Mesenchymal stem cell (in vitro differentiated cells and primary cell): ENCODE measurements around the gene C11orf16.

Source experiments
- DNase-seq: peaks from one replicate; pipeline ENCODE4 v3.0.0-alpha.2; 2013
- H2AFZ ChIP-seq: one replicate; pipeline ENCODE4 v1.6.1; 2013; ENCODE audit warnings: low read depth, mild to moderate bottlenecking, control low read depth, inconsistent platforms, low read length, moderate library complexity
- H2AK5ac ChIP-seq: 2 replicates; pipeline ENCODE4 v1.6.1; 2013; ENCODE audit warnings: low read length, moderate library complexity, mild to moderate bottlenecking, inconsistent platforms; ENCODE audit not compliant: severe bottlenecking
- H2BK120ac ChIP-seq: one replicate; pipeline ENCODE4 v1.6.1; 2013; ENCODE audit warnings: low read depth, mild to moderate bottlenecking, inconsistent platforms, low read length, moderate library complexity
- H2BK12ac ChIP-seq, 2 experiments: one replicate each; pipeline ENCODE4 v1.6.1; 2013; ENCODE audit warnings: inconsistent platforms in 2 of 2, low read length in 2 of 2, mild to moderate bottlenecking in 2 of 2, moderate library complexity in 2 of 2, control low read depth in 1 of 2
- H2BK15ac ChIP-seq: one replicate; pipeline ENCODE4 v1.6.1; 2013; ENCODE audit warnings: mild to moderate bottlenecking, low read depth, inconsistent platforms; ENCODE audit not compliant: poor library complexity, severe bottlenecking
- H2BK5ac ChIP-seq: 2 replicates; pipeline ENCODE4 v1.6.1; 2013; ENCODE audit warnings: low read depth, mild to moderate bottlenecking, low read length, control low read depth, inconsistent platforms; ENCODE audit not compliant: poor library complexity, severe bottlenecking
- H3K14ac ChIP-seq, 2 experiments: one replicate each; pipeline ENCODE4 v1.6.1; 2013; ENCODE audit warnings: inconsistent platforms in 2 of 2, low read length in 2 of 2, control low read depth in 1 of 2, mild to moderate bottlenecking in 1 of 2, moderate library complexity in 1 of 2
- H3K18ac ChIP-seq, 2 experiments: one replicate each; pipeline ENCODE4 v1.6.1; 2013; ENCODE audit warnings: inconsistent platforms in 2 of 2, low read length in 2 of 2, control low read depth in 1 of 2, low read depth in 1 of 2, mild to moderate bottlenecking in 1 of 2
- H3K23ac ChIP-seq, 2 experiments: one replicate each; pipeline ENCODE4 v1.6.1; 2013; ENCODE audit warnings: inconsistent platforms in 2 of 2, low read length in 2 of 2, mild to moderate bottlenecking in 2 of 2, moderate library complexity in 2 of 2, control low read depth in 1 of 2
- H3K27ac ChIP-seq: 2 replicates; pipeline ENCODE4 v1.5.1; 2013; ENCODE audit warnings: mild to moderate bottlenecking, moderate library complexity, low read length, control low read depth, inconsistent platforms; ENCODE audit not compliant: poor library complexity, severe bottlenecking
- H3K27me3 ChIP-seq, 2 experiments: 2 replicates each; pipeline versions ENCODE4 v1.6.1 to v1.7.0; 2013; ENCODE audit warnings: low read length in 2 of 2, mild to moderate bottlenecking in 2 of 2, moderate library complexity in 2 of 2, control low read depth in 1 of 2, inconsistent platforms in 1 of 2; ENCODE audit not compliant: control insufficient read depth in 1 of 2, insufficient read depth in 1 of 2
- H3K36me3 ChIP-seq, 2 experiments: 2 replicates each; pipeline versions ENCODE4 v1.6.1 to v1.7.0; 2013; ENCODE audit warnings: low read length in 2 of 2, control low read depth in 1 of 2, inconsistent platforms in 1 of 2, low read depth in 1 of 2, mild to moderate bottlenecking in 1 of 2; ENCODE audit not compliant: insufficient read depth in 2 of 2, control insufficient read depth in 1 of 2
- H3K4ac ChIP-seq, 2 experiments: one replicate each; pipeline ENCODE4 v1.6.1; 2013; ENCODE audit warnings: inconsistent platforms in 2 of 2, low read length in 2 of 2, mild to moderate bottlenecking in 2 of 2, moderate library complexity in 2 of 2, control low read depth in 1 of 2, low read depth in 1 of 2
- H3K4me1 ChIP-seq: 2 replicates; pipeline ENCODE4 v1.6.1; 2013; ENCODE audit warnings: low read depth, low read length, control low read depth; ENCODE audit not compliant: control insufficient read depth, insufficient read depth
- H3K4me2 ChIP-seq: 2 replicates; pipeline ENCODE4 v1.6.1; 2013; ENCODE audit warnings: low read length, mild to moderate bottlenecking, inconsistent platforms; ENCODE audit not compliant: poor library complexity, severe bottlenecking
- H3K4me3 ChIP-seq, 2 experiments: 2 replicates each; pipeline versions ENCODE4 v1.5.1 to v1.7.0; 2013; ENCODE audit warnings: low read length in 2 of 2, mild to moderate bottlenecking in 2 of 2, control low read depth in 1 of 2, low read depth in 1 of 2; ENCODE audit not compliant: insufficient read depth in 1 of 2
- H3K79me1 ChIP-seq: replicated peaks from 2 replicates; pipeline ENCODE4 v1.6.1; 2013; ENCODE audit warnings: mild to moderate bottlenecking, control low read depth, low read length, inconsistent platforms; ENCODE audit not compliant: poor library complexity, severe bottlenecking
- H3K9ac ChIP-seq: 2 replicates; pipeline ENCODE4 v1.7.0; 2013; ENCODE audit warnings: mild to moderate bottlenecking, low read length, moderate library complexity
- H3K9me3 ChIP-seq: 2 replicates; pipeline ENCODE4 v1.7.0; 2013; ENCODE audit warnings: mild to moderate bottlenecking, low read length; ENCODE audit not compliant: control insufficient read depth
- H4K8ac ChIP-seq: one replicate; pipeline ENCODE4 v1.6.1; 2013; ENCODE audit warnings: inconsistent platforms, mild to moderate bottlenecking, low read length, moderate library complexity
- H4K91ac ChIP-seq: one replicate; pipeline ENCODE4 v1.6.1; 2013; ENCODE audit warnings: mild to moderate bottlenecking, low read length, inconsistent platforms
- WGBS: methylation state at CpG from one replicate; pipeline ENCODE4 v1.1.7; 2013; ENCODE audit warnings: mixed read lengths; 5-methylcytosine and 5-hydroxymethylcytosine counted together

C11orf16 gene

GRCh38 chr11:8922691-8923090 is 10.1 kb downstream of the C11orf16 start:
- H4K8ac ChIP-seq: no peak overlapping the region
- H2BK5ac ChIP-seq: no peak overlapping the region
- no peak for DNase-seq
- no peak overlapping the region for H2BK12ac ChIP-seq
- no peak overlapping the region for H2AFZ ChIP-seq
- H2BK15ac ChIP-seq: no peak overlapping the region
- no peak overlapping the region for H3K18ac ChIP-seq
- H3K9ac ChIP-seq: no peak overlapping the region
- no peak overlapping the region for H2BK120ac ChIP-seq
- H3K27ac ChIP-seq: no peak overlapping the region
- H4K91ac ChIP-seq: no peak overlapping the region
- peaks cover 34 to 68% of the 10 kb centered on the region in 2 experiments for H3K36me3 ChIP-seq
- H3K27me3 ChIP-seq: no peaks in the 10 kb centered on the region
- H3K4ac ChIP-seq: no peak overlapping the region
- H3K4me2 ChIP-seq: no peak overlapping the region
- peaks cover 3% of the 10 kb centered on the region for H3K79me1 ChIP-seq
- no peak overlapping the region for H3K14ac ChIP-seq
- peaks cover 3% of the 10 kb centered on the region for H3K4me1 ChIP-seq
- H2AK5ac ChIP-seq: no peak overlapping the region
- WGBS: 100% methylated on average over 4 of the region's 5 CpGs
- H3K9me3 ChIP-seq: no peaks in the 10 kb centered on the region
- no peak overlapping the region for H3K23ac ChIP-seq
- H3K4me3 ChIP-seq: no peak overlapping the region

- 26% methylated on average over 4 of the region's 5 CpGs for WGBS
- peak; percentile 77 for DNase-seq
- Histone ChIP-seq H3K4me1 (peaks cover 10% of the 10 kb centered on the region), H3K4me3 (peak overlapping the region in 1 of 2 experiments; percentile 45), H3K23ac (no peak overlapping the region), H3K18ac (no peak overlapping the region), H2AK5ac (no peak overlapping the region), H3K9ac (peak overlapping the region; percentile 75), H4K8ac (no peak overlapping the region), H2BK120ac (no peak overlapping the region), H4K91ac (no peak overlapping the region), H2BK15ac (no peak overlapping the region), H3K27ac (peak overlapping the region; percentile 98), H3K4me2 (peak overlapping the region; percentile 49), H2BK5ac (peak overlapping the region; percentile 48), H3K4ac (peak overlapping the region in 1 of 2 experiments; percentile 73), H3K27me3 (no peaks in the 10 kb centered on the region), H3K36me3 (peaks cover 16 to 76% of the 10 kb centered on the region in 2 experiments), H3K9me3 (no peaks in the 10 kb centered on the region), H2BK12ac (peak overlapping the region in 1 of 2 experiments; percentile 38), H3K14ac (no peak overlapping the region), H3K79me1 (peaks cover 7% of the 10 kb centered on the region), H2AFZ (no peak overlapping the region)
Observed at GRCh38 chr11:8917157-8917825, 15.5 kb downstream of the C11orf16 start.

- Histone ChIP-seq H2BK15ac (no peak overlapping the region), H3K18ac (no peak overlapping the region), H3K79me1 (peaks cover 6% of the 10 kb centered on the region), H3K9me3 (no peaks in the 10 kb centered on the region), H2BK120ac (no peak overlapping the region), H4K8ac (no peak overlapping the region), H3K4me2 (no peak overlapping the region), H3K9ac (peak overlapping the region; percentile 84), H3K4me1 (peaks cover 16% of the 10 kb centered on the region), H3K4ac (no peak overlapping the region), H4K91ac (no peak overlapping the region), H3K4me3 (peak overlapping the region in 1 of 2 experiments; percentile 57), H3K14ac (no peak overlapping the region), H2AK5ac (no peak overlapping the region), H2AFZ (no peak overlapping the region), H2BK12ac (peak overlapping the region in 1 of 2 experiments; percentile 49), H3K27me3 (no peaks in the 10 kb centered on the region), H3K27ac (no peak overlapping the region), H3K36me3 (peaks cover 3 to 50% of the 10 kb centered on the region in 2 experiments), H2BK5ac (no peak overlapping the region), H3K23ac (no peak overlapping the region)
- WGBS: 92% methylated on average over 4 of the region's 4 CpGs
- DNase-seq: no peak
Observed at GRCh38 chr11:8914661-8915018, 18.1 kb downstream of the C11orf16 start.

- no peak overlapping the region for H3K4ac ChIP-seq
- H3K27me3 ChIP-seq: no peaks in the 10 kb centered on the region
- DNase-seq: peak; percentile 58
- WGBS: 44% methylated on average over 9 of the region's 9 CpGs
- no peak overlapping the region for H4K91ac ChIP-seq
- H3K18ac ChIP-seq: no peak overlapping the region
- H2BK12ac ChIP-seq: peak overlapping the region in 1 of 2 experiments; percentile 49
- H3K4me2 ChIP-seq: peak overlapping the region; percentile 43
- peak overlapping the region in 1 of 2 experiments; percentile 57 for H3K4me3 ChIP-seq
- H3K79me1 ChIP-seq: peaks cover 6% of the 10 kb centered on the region
- H3K27ac ChIP-seq: no peak overlapping the region
- peak overlapping the region; percentile 84 for H3K9ac ChIP-seq
- no peak overlapping the region for H3K23ac ChIP-seq
- peaks cover 16% of the 10 kb centered on the region for H3K4me1 ChIP-seq
- no peak overlapping the region for H3K14ac ChIP-seq
- H3K36me3 ChIP-seq: peaks cover 1 to 46% of the 10 kb centered on the region in 2 experiments
- no peak overlapping the region for H2BK5ac ChIP-seq
- no peak overlapping the region for H4K8ac ChIP-seq
- H2AFZ ChIP-seq: no peak overlapping the region
- H2BK15ac ChIP-seq: no peak overlapping the region
- no peak overlapping the region for H2BK120ac ChIP-seq
- H2AK5ac ChIP-seq: no peak overlapping the region
- no peaks in the 10 kb centered on the region for H3K9me3 ChIP-seq
Observed at GRCh38 chr11:8913961-8914660, 18.6 kb downstream of the C11orf16 start.
